ENCODE results near the gene CCDC177.

The CCDC177 gene

GRCh38 chr14:69574263-69574953, at the start of gene CCDC177:
CCDC177 (minus strand) TSS chr14:69574871; CDS start chr14:69573622, 1,249 bp downstream.
- TF ChIP-seq CTCF (IDR thresholded peaks at IDR 0.05; ENCODE audit: insufficient read depth, low read depth, low read length, missing control alignments) = peak; percentile 86
- H3K4me3 ChIP-seq (ENCODE audit: low read depth, low read length) = no peak within 1 kb of the TSS
- DNase-seq (ENCODE audit: low read depth) = peak; percentile 68

- no peak for TF ChIP-seq CTCF (IDR thresholded peaks at IDR 0.05; ENCODE audit: insufficient read depth, low read depth, low read length, missing control alignments)
- DNase-seq (ENCODE audit: low read depth) = no peak
- no peak overlapping the region for H3K4me3 ChIP-seq (ENCODE audit: low read depth, low read length)
Measured at GRCh38 chr14:69624136-69624535, 49.5 kb upstream of the CCDC177 start.

GRCh38 chr14:69620981-69621380, 46.3 kb upstream of the CCDC177 start:
- TF ChIP-seq CTCF (IDR thresholded peaks at IDR 0.05; ENCODE audit: insufficient read depth, low read depth, low read length, missing control alignments) = no peak
- no peak overlapping the region for H3K4me3 ChIP-seq (ENCODE audit: low read depth, low read length)
- DNase-seq (ENCODE audit: low read depth) = no peak

- DNase-seq (ENCODE audit: low read depth) = no peak
- no peak overlapping the region for H3K4me3 ChIP-seq (ENCODE audit: low read depth, low read length)
- no peak for TF ChIP-seq CTCF (IDR thresholded peaks at IDR 0.05; ENCODE audit: insufficient read depth, low read depth, low read length, missing control alignments)
Measured at GRCh38 chr14:69620211-69620611, 45.5 kb upstream of the CCDC177 start.

GRCh38 chr14:69619012-69619411, 44.3 kb upstream of the CCDC177 start:
- no peak overlapping the region for H3K4me3 ChIP-seq (ENCODE audit: low read depth, low read length)
- DNase-seq (ENCODE audit: low read depth) = no peak
- no peak for TF ChIP-seq CTCF (IDR thresholded peaks at IDR 0.05; ENCODE audit: insufficient read depth, low read depth, low read length, missing control alignments)

- TF ChIP-seq CTCF (IDR thresholded peaks at IDR 0.05; ENCODE audit: insufficient read depth, low read depth, low read length, missing control alignments) = no peak
- DNase-seq (ENCODE audit: low read depth) = no peak
Measured at GRCh38 chr14:69617796-69618195, 43.1 kb upstream of the CCDC177 start.

GRCh38 chr14:69616408-69616773, 41.7 kb upstream of the CCDC177 start:
- H3K4me3 ChIP-seq (ENCODE audit: low read depth, low read length) = peak overlapping the region; percentile 26

More at GRCh38 chr14:69617796-69618195, 43.1 kb upstream of the CCDC177 start:
- H3K4me3 ChIP-seq (ENCODE audit: low read depth, low read length) = no peak overlapping the region

More at GRCh38 chr14:69616408-69616773, 41.7 kb upstream of the CCDC177 start:
- no peak for DNase-seq (ENCODE audit: low read depth)
- TF ChIP-seq CTCF (IDR thresholded peaks at IDR 0.05; ENCODE audit: insufficient read depth, low read depth, low read length, missing control alignments) = no peak

Data from GM12865 (cell line).